Progenitor cell of endocrine pancreas (in vitro differentiated cells): ENCODE measurements around the gene ANKRD17. TPM values are rescaled to one million over a fixed set of nuclear protein-coding genes. Genes with fewer than 3 reads are reported as not detected.

Experiments
- DNase-seq: peaks from one replicate; pipeline ENCODE4 v3.0.0; 2021; ENCODE audit warnings: low spot score; ENCODE audit not compliant: unreplicated experiment
- H3K27ac Mint-ChIP-seq: 2 replicates; pipeline ENCODE4 v1.8.0; 2021; ENCODE audit warnings: mild to moderate bottlenecking, moderate library complexity, mixed read lengths
- H3K27me3 Mint-ChIP-seq: 2 replicates; pipeline ENCODE4 v1.8.0; 2021; ENCODE audit warnings: mixed read lengths
- H3K36me3 Mint-ChIP-seq: 2 replicates; pipeline ENCODE4 v1.8.0; 2022; ENCODE audit warnings: mixed read lengths; ENCODE audit not compliant: insufficient read depth
- H3K4me1 Mint-ChIP-seq: 2 replicates; pipeline ENCODE4 v1.8.0; 2021; ENCODE audit warnings: low read depth, mixed read lengths
- H3K4me3 Mint-ChIP-seq: 2 replicates; pipeline ENCODE4 v1.8.0; 2021; ENCODE audit warnings: low read depth, mild to moderate bottlenecking, moderate library complexity, mixed read lengths
- H3K9me3 Mint-ChIP-seq: 2 replicates; pipeline ENCODE4 v1.8.0; 2021; ENCODE audit warnings: low read depth, mixed read lengths
- total RNA-seq: library from RNA; stranded (reverse); gene quantifications from 2 replicates; pipeline ENCODE4 v1.2.1, GENCODE V29; 2021
- TF ChIP-seq, protein P1 (sequence below): fragments of 200-600 bp; sonication (generic); IDR thresholded peaks from one replicate; pipeline ENCODE4 v1.5.0; 2021; ENCODE audit warnings: antibody characterized with exemption, mild to moderate bottlenecking; ENCODE audit not compliant: unreplicated experiment

The ANKRD17 gene
- total RNA-seq, 1 donor from 2014 or later = 90.8 TPM

DNA sequence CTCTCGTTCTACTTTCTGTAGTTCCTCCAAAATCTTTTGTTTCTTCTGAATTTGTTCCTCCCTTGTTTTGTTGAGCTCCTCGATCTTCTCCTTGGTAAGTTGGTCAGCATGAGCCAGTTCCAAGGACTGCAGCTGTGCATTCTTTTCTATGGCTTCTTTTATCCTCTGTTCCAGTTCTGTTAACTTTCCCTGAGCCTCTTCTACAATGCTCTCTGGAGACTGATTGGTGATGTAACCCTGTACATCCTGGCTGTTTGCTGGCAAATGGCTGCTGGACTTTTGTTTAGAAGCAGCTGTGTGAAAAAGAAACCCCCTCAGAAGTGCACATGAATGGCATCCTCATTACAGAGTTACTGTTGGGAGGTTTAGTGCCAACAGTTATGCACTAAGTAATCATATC lies 118.6 kb downstream of the ANKRD17 start:
- no peak overlapping the region for H3K27ac Mint-ChIP-seq
- H3K36me3 Mint-ChIP-seq = peaks cover 19% of the 10 kb centered on the region
- H3K4me3 Mint-ChIP-seq = no peak overlapping the region
- H3K27me3 Mint-ChIP-seq = no peaks in the 10 kb centered on the region
- TF ChIP-seq, protein P1, sequence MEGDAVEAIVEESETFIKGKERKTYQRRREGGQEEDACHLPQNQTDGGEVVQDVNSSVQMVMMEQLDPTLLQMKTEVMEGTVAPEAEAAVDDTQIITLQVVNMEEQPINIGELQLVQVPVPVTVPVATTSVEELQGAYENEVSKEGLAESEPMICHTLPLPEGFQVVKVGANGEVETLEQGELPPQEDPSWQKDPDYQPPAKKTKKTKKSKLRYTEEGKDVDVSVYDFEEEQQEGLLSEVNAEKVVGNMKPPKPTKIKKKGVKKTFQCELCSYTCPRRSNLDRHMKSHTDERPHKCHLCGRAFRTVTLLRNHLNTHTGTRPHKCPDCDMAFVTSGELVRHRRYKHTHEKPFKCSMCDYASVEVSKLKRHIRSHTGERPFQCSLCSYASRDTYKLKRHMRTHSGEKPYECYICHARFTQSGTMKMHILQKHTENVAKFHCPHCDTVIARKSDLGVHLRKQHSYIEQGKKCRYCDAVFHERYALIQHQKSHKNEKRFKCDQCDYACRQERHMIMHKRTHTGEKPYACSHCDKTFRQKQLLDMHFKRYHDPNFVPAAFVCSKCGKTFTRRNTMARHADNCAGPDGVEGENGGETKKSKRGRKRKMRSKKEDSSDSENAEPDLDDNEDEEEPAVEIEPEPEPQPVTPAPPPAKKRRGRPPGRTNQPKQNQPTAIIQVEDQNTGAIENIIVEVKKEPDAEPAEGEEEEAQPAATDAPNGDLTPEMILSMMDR = no peak
- no peak for DNase-seq
- H3K4me1 Mint-ChIP-seq = no peaks in the 10 kb centered on the region
- H3K9me3 Mint-ChIP-seq = no peaks in the 10 kb centered on the region

- H3K9me3 Mint-ChIP-seq = no peaks in the 10 kb centered on the region
- peaks cover 18% of the 10 kb centered on the region for H3K36me3 Mint-ChIP-seq
- peak overlapping the region; percentile 71 for H3K27ac Mint-ChIP-seq
- no peaks in the 10 kb centered on the region for H3K27me3 Mint-ChIP-seq
- DNase-seq = no peak
- TF ChIP-seq, protein P1 = no peak
- H3K4me1 Mint-ChIP-seq = no peaks in the 10 kb centered on the region
- no peak overlapping the region for H3K4me3 Mint-ChIP-seq
Observed at GRCh38 chr4:73139245-73139644, 119.4 kb downstream of the ANKRD17 start.

- Mint-ChIP-seq H3K27ac (peak overlapping the region; percentile 19), H3K4me1 (no peaks in the 10 kb centered on the region)
Observed at GRCh38 chr4:73137121-73137520, 121.5 kb downstream of the ANKRD17 start.

DNA sequence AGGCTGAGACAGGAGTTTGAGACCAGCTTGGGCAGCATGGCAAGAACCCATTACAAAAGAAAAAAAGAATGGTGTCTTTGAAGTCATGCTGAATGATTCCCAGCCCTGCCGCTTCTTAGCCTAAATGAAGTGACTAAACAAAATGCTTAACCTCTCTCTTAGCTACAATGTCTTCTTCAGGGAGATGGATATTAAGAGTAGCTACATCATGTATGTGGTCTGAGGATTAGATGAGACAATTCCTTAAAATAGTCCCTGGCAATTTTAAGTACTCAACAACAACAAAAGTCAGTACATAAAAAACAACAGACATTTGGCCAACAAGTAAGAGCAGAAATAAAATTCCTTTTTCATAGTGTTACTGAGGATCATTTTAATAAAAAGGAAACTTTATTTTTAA lies 124.8 kb downstream of the ANKRD17 start:
- Mint-ChIP-seq H3K27ac (no peak overlapping the region), H3K9me3 (no peaks in the 10 kb centered on the region), H3K36me3 (peaks cover 16% of the 10 kb centered on the region), H3K4me1 (no peaks in the 10 kb centered on the region), H3K27me3 (no peaks in the 10 kb centered on the region), H3K4me3 (no peak overlapping the region)
- TF ChIP-seq, protein P1 = no peak
- no peak for DNase-seq

More at GRCh38 chr4:73137121-73137520, 121.5 kb downstream of the ANKRD17 start:
- H3K4me3 Mint-ChIP-seq = no peak overlapping the region
- H3K9me3 Mint-ChIP-seq = no peaks in the 10 kb centered on the region
- no peaks in the 10 kb centered on the region for H3K27me3 Mint-ChIP-seq
- H3K36me3 Mint-ChIP-seq = peaks cover 17% of the 10 kb centered on the region
- no peak for DNase-seq
- TF ChIP-seq, protein P1 = no peak

DNA sequence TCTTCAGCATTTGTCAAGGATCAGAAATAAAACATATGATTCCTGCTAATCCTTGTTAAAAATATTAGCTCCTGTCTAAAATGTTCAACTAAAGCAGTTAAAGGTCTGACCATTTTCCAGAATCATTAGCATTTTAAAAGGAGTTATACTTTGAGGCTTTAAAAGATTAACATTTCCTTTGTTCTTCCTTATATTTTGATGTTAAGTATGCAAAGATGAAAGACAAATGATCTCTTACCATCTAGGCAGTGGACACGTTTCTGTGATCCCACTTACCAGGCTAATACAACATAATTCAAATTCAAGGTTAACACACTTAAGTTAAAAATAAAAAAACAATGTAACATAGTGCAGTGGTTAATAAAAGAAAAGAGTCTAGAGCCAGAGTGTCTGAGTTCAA lies 127.3 kb downstream of the ANKRD17 start:
- no peaks in the 10 kb centered on the region for H3K9me3 Mint-ChIP-seq
- peaks cover 13% of the 10 kb centered on the region for H3K36me3 Mint-ChIP-seq
- H3K27ac Mint-ChIP-seq = no peak overlapping the region
- no peak for DNase-seq
- TF ChIP-seq, protein P1 = no peak
- H3K27me3 Mint-ChIP-seq = no peaks in the 10 kb centered on the region
- H3K4me3 Mint-ChIP-seq = no peak overlapping the region
- H3K4me1 Mint-ChIP-seq = no peaks in the 10 kb centered on the region
